Adrenal gland (tissue), 12 donors: ENCODE measurements around the gene MAP3K2. TPM values are rescaled to one million over a fixed set of nuclear protein-coding genes. Genes with fewer than 3 reads are reported as not detected.

Experiments used
- DNase-seq, 7 donors: peaks; one replicate each; pipeline ENCODE4 v3.0.0-alpha.2; 2019 to 2020
- H3K27ac ChIP-seq, 5 donors: fragments of 200-600 bp; sonication (generic) in 4 of 5; 1 replicate in 3 of 5; 2 replicates in 2 of 5; pipeline versions ENCODE4 v1.5.1 to v1.8.0; 2016 to 2020; ENCODE audit warnings: mild to moderate bottlenecking in 1 of 5
- H3K27me3 ChIP-seq: fragments of 200-600 bp; 2 replicates; pipeline ENCODE4 v1.8.0; 2021
- H3K36me3 ChIP-seq, 2 donors: fragments of 200-600 bp; replicated peaks in 1 of 2; 1 replicate in 1 of 2; 2 replicates in 1 of 2; pipeline versions ENCODE4 v1.5.1 to v1.8.0; 2018 to 2022
- H3K4me1 ChIP-seq, 2 donors: fragments of 200-600 bp; replicated peaks in 1 of 2; 1 replicate in 1 of 2; 2 replicates in 1 of 2; pipeline versions ENCODE4 v1.5.1 to v1.8.0; 2018 to 2021
- H3K4me3 ChIP-seq, 4 donors: fragments of 200-600 bp; sonication (generic) in 3 of 4; one replicate each; pipeline ENCODE4 v1.5.1; 2016 to 2018
- H3K9me3 ChIP-seq, 3 donors: fragments of 200-600 bp; sonication (generic) in 1 of 3; replicated peaks in 1 of 3; 1 replicate in 2 of 3; 2 replicates in 1 of 3; pipeline versions ENCODE4 v1.5.1 to v1.8.0; 2016 to 2021
- CTCF ChIP-seq, 6 experiments: fragments of 450-650 bp in 4 of 6; fragments of 200-600 bp in 2 of 6; sonication (generic) in 1 of 6; IDR thresholded peaks; 1 replicate in 5 of 6; 2 replicates in 1 of 6; pipeline versions ENCODE4 v1.5.1 to v1.8.0; 2016 to 2021; ENCODE audit warnings: antibody characterized with exemption in 6 of 6, mild to moderate bottlenecking in 2 of 6, moderate library complexity in 1 of 6
- POLR2A ChIP-seq, 2 donors: fragments of 450-650 bp; IDR thresholded peaks; one replicate each; pipeline ENCODE4 v1.6.1; 2017; ENCODE audit warnings: antibody characterized with exemption in 2 of 2, mild to moderate bottlenecking in 2 of 2, moderate library complexity in 1 of 2
- WGBS, 4 donors: extraction: QIAGEN DNeasy Blood & Tissue Kit in 2 of 4; methylation state at CpG; one replicate each; pipeline versions ENCODE4 v1.1.5 to v1.1.7; 2013 to 2017; 5-methylcytosine and 5-hydroxymethylcytosine counted together
- intact Hi-C, 2 donors: fragments of 100-400 bp; cut with DNase I; formaldehyde crosslinking; loops; one replicate each; pipeline versions ENCODE4 v1.14.1 to v1.15.0; 2022 to 2023
- polyA plus RNA-seq, 3 donors: library from polyadenylated mRNA; stranded (reverse); fragments of 200-250 nt in 2 of 3; fragments of 350-450 nt in 1 of 3; fragmentation: Illumina TruSeq in 1 of 3; extraction: RNeasy Lipid Tissue Mini Kit (QIAGEN cat#74804) in 1 of 3; gene quantifications; one replicate each; pipeline ENCODE4 v1.2.3, GENCODE V29; 2013 to 2014
- total RNA-seq, 9 donors: library from RNA; depleted of rRNA in 4 of 9; stranded (reverse); fragments of >200 nt in 4 of 9; fragments of 120-200 nt in 1 of 9; fragmentation: NEBNext Ultra II Directional in 1 of 9; extraction: Animal tissue kit (Norgen Biotek cat#: 25700) in 1 of 9; gene quantifications; one replicate each; pipeline versions ENCODE4 v1.1.0 to v1.2.4, GENCODE V29; 2013 to 2023
- donor health status: healthy with polysubstance abuse.
- donor health status: Bipolar disorder and iron deficiency.
- donor health status: DM: yes; HTN: yes; CAD: no.
- donor health status: DM: no; HTN: no; CAD: no.
- donor health status: DM: no; HTN: no; CAD: no.
- donor health status: DM: yes; HTN: yes; CAD: no.

Gene MAP3K2
- total and polyA plus RNA-seq, 12 donors = 4.2 to 91.6 (median 49.2) TPM

GRCh38 chr2:127348426-127349000, 39.3 kb downstream of the MAP3K2 start:
- WGBS, 4 donors = 87 to 100% (median 91%) methylated on average over 1 of the region's 1 CpG
- H3K36me3 ChIP-seq = no peaks in the 10 kb centered on the region
- no peak overlapping the region for H3K27ac ChIP-seq
- TF ChIP-seq POLR2A (IDR thresholded peaks at IDR 0.05) (no peak), CTCF (IDR thresholded peaks at IDR 0.05) (no peak)
- no peaks in the 10 kb centered on the region for H3K9me3 ChIP-seq
- no peak overlapping the region for H3K4me3 ChIP-seq
- no peak for DNase-seq
- H3K4me1 ChIP-seq = peaks cover 0 to 27% of the 10 kb centered on the region in 2 donors
- intact Hi-C loops = no loop called here
- no peaks in the 10 kb centered on the region for H3K27me3 ChIP-seq

- H3K27ac ChIP-seq = no peak overlapping the region
- WGBS, 4 donors = 96 to 100% (median 99%) methylated on average over 1 of the region's 1 CpG
- H3K4me1 ChIP-seq = peaks cover 0 to 27% of the 10 kb centered on the region in 2 donors
- H3K27me3 ChIP-seq = no peaks in the 10 kb centered on the region
- intact Hi-C loops = no loop called here
- H3K4me3 ChIP-seq = no peak overlapping the region
- no peak for DNase-seq
- no peaks in the 10 kb centered on the region for H3K9me3 ChIP-seq
- TF ChIP-seq CTCF (IDR thresholded peaks at IDR 0.05) (no peak), POLR2A (IDR thresholded peaks at IDR 0.05) (no peak)
- no peaks in the 10 kb centered on the region for H3K36me3 ChIP-seq
Observed at GRCh38 chr2:127347734-127348392, 39.9 kb downstream of the MAP3K2 start.

- intact Hi-C loops = no loop called here
- Histone ChIP-seq H3K27ac (no peak overlapping the region), H3K36me3 (no peaks in the 10 kb centered on the region), H3K27me3 (no peaks in the 10 kb centered on the region), H3K4me1 (peaks cover 0 to 27% of the 10 kb centered on the region in 2 donors), H3K9me3 (no peaks in the 10 kb centered on the region), H3K4me3 (no peak overlapping the region)
- no peak for DNase-seq
- WGBS, 4 donors = 67 to 91% (median 90%) methylated on average over 3 of the region's 3 CpGs
- TF ChIP-seq POLR2A (IDR thresholded peaks at IDR 0.05) (no peak), CTCF (IDR thresholded peaks at IDR 0.05) (no peak)
Observed at GRCh38 chr2:127347015-127347414, 40.8 kb downstream of the MAP3K2 start.

- Histone ChIP-seq H3K27ac (no peak overlapping the region), H3K36me3 (peaks cover 0 to 4% of the 10 kb centered on the region in 2 donors), H3K27me3 (no peaks in the 10 kb centered on the region), H3K4me3 (no peak overlapping the region), H3K9me3 (no peaks in the 10 kb centered on the region), H3K4me1 (peaks cover 0 to 20% of the 10 kb centered on the region in 2 donors)
- no peak for TF ChIP-seq POLR2A (IDR thresholded peaks at IDR 0.05)
- TF ChIP-seq CTCF (IDR thresholded peaks at IDR 0.05) = no peak
- WGBS, 4 donors = 92 to 100% (median 98%) methylated on average over 2 of the region's 2 CpGs
- no peak for DNase-seq
- intact Hi-C loops = no loop called here
Observed at GRCh38 chr2:127343277-127343676, 44.5 kb downstream of the MAP3K2 start.
